ENCODE data around the gene BRIP1. TPM values are rescaled to one million over a fixed set of nuclear protein-coding genes. Genes with fewer than 3 reads are reported as not detected.
A peak's percentile ranks its signal among the peaks of the same experiment; 100 is the strongest.

Gene BRIP1
- polyA plus RNA-seq, 1 of the 3 experiments (the other 2 are of a cell fraction) = 2.0 TPM

GRCh38 chr17:61758430-61758829 is 104.9 kb downstream of the BRIP1 start:
- no peak overlapping the region for H2AFZ ChIP-seq (ENCODE audit: low read depth)
- H3K9me3 ChIP-seq = peaks cover 24% of the 10 kb centered on the region; the same call in 1 of the 2 replicates
- no peaks in the 10 kb centered on the region for H3K27me3 ChIP-seq (ENCODE audit: insufficient read depth)
- no peak overlapping the region for H3K4me2 ChIP-seq
- no peak overlapping the region for H3K4me3 ChIP-seq (ENCODE audit: low read depth in 2 of 2, low read length in 1 of 2)
- no peak overlapping the region for H3K9ac ChIP-seq
- no peak for TF ChIP-seq TCF12 (IDR thresholded peaks at IDR 0.05)
- TF ChIP-seq, protein P1, sequence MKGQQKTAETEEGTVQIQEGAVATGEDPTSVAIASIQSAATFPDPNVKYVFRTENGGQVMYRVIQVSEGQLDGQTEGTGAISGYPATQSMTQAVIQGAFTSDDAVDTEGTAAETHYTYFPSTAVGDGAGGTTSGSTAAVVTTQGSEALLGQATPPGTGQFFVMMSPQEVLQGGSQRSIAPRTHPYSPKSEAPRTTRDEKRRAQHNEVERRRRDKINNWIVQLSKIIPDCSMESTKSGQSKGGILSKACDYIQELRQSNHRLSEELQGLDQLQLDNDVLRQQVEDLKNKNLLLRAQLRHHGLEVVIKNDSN (IDR thresholded peaks at IDR 0.05; ENCODE audit: borderline replicate concordance, low read depth) = no peak
- no peak overlapping the region for H3K27ac ChIP-seq (ENCODE audit: low read depth in 2 of 2, low read length in 1 of 2)
- ChIA-PET POLR2A (no interaction called here), CTCF (interaction anchor here (0.6 kb wide), 1 partner anchor 320 kb away, joined by 3 read pairs; no protein-coding TSS in a partner anchor)
- H3K36me3 ChIP-seq (replicated peaks in 1 of 2; ENCODE audit: control insufficient read depth in 1 of 2, insufficient read depth in 2 of 2, low read length in 1 of 2) = peaks cover 15 to 61% of the 10 kb centered on the region in 2 experiments
- peaks cover 3% of the 10 kb centered on the region for H3F3A ChIP-seq (replicated peaks; ENCODE audit: insufficient read depth)
- no peaks in the 10 kb centered on the region for H4K20me1 ChIP-seq (ENCODE audit: insufficient read depth)
- no peaks in the 10 kb centered on the region; the same call in none of the 2 replicates for H3K79me2 ChIP-seq (ENCODE audit: insufficient read depth)
- no peak for DNase-seq
- H3K4me1 ChIP-seq (ENCODE audit: control insufficient read depth in 1 of 2, insufficient read depth in 2 of 2, low read depth in 1 of 2, low read length in 1 of 2) = peaks cover 0 to 13% of the 10 kb centered on the region in 2 experiments; a peak in 2 of 4 replicates
- no peaks in the 10 kb centered on the region for H3K9me2 ChIP-seq
- WGBS (ENCODE audit: low lambda C conversion rate) = 94% methylated on average over 2 of the region's 2 CpGs

DNA sequence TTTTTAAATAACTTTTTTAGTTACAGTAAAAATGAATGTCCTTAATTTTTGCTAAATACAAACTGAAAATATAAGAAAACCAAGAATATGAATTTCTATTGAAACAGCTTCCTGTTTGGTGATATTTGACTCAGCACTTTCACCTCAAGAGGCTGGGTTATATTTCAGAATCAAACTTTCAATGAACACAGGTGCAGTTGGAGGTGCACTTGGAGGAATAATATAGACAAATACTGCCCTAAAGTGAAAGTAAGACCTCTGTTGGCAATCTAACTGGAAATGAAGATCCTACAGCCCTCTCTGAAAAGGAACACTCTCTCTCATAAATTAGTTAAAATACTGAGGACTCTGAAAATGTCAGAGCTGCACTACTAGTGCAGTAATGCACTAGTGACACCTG is 106.2 kb downstream of the BRIP1 start:
- no peak overlapping the region for H3K9ac ChIP-seq
- H4K20me1 ChIP-seq (ENCODE audit: insufficient read depth) = no peaks in the 10 kb centered on the region
- CTCF ChIA-PET = interaction anchor here (0.8 to 1.7 kb wide), 4 partner anchors 12 to 77 kb away, joined by 3 to 4 read pairs (median 3); no protein-coding TSS in a partner anchor
- H3K27me3 ChIP-seq (ENCODE audit: insufficient read depth) = no peaks in the 10 kb centered on the region
- no peak overlapping the region for H3K4me2 ChIP-seq
- peaks cover 3% of the 10 kb centered on the region for H3F3A ChIP-seq (replicated peaks; ENCODE audit: insufficient read depth)
- H3K27ac ChIP-seq (ENCODE audit: low read depth in 2 of 2, low read length in 1 of 2) = peak overlapping the region in 1 of 2 experiments; percentile 93; a peak in 2 of 4 replicates
- no peak for DNase-seq
- H3K4me3 ChIP-seq (ENCODE audit: low read depth in 2 of 2, low read length in 1 of 2) = no peak overlapping the region
- POLR2A ChIA-PET = no interaction called here
- H2AFZ ChIP-seq (ENCODE audit: low read depth) = no peak overlapping the region
- TF ChIP-seq, protein P2, sequence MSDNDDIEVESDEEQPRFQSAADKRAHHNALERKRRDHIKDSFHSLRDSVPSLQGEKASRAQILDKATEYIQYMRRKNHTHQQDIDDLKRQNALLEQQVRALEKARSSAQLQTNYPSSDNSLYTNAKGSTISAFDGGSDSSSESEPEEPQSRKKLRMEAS (IDR thresholded peaks at IDR 0.05; ENCODE audit: low read depth) = no peak
- no peak for TF ChIP-seq MXI1 (IDR thresholded peaks at IDR 0.05; ENCODE audit: low read depth, low read length)
- no peak for TF ChIP-seq SIN3A (IDR thresholded peaks at IDR 0.05; ENCODE audit: borderline replicate concordance, low read depth, low read length)
- no peak for TF ChIP-seq ZBTB33 (IDR thresholded peaks at IDR 0.05; ENCODE audit: borderline replicate concordance, low read depth)
- no peak for TF ChIP-seq TAF1 (IDR thresholded peaks at IDR 0.05; ENCODE audit: borderline replicate concordance, low read depth, low read length)
- TF ChIP-seq REST (IDR thresholded peaks at IDR 0.05; ENCODE audit: low read depth, low read length) = no peak
- no peak for TF ChIP-seq GABPA (IDR thresholded peaks at IDR 0.05; ENCODE audit: low read depth)
- TF ChIP-seq GATA2 (CRISPR knock-in tag; IDR thresholded peaks at IDR 0.05) = no peak
- TF ChIP-seq EP300 (IDR thresholded peaks at IDR 0.05; ENCODE audit: borderline replicate concordance in 1 of 2, low read depth in 1 of 2, low read length in 1 of 2) = no peak
- peaks cover 10 to 61% of the 10 kb centered on the region in 2 experiments for H3K36me3 ChIP-seq (replicated peaks in 1 of 2; ENCODE audit: control insufficient read depth in 1 of 2, insufficient read depth in 2 of 2, low read length in 1 of 2)
- peaks cover 0 to 13% of the 10 kb centered on the region in 2 experiments; a peak in 2 of 4 replicates for H3K4me1 ChIP-seq (ENCODE audit: control insufficient read depth in 1 of 2, insufficient read depth in 2 of 2, low read depth in 1 of 2, low read length in 1 of 2)
- peaks cover 23% of the 10 kb centered on the region; the same call in 1 of the 2 replicates for H3K9me3 ChIP-seq
- no peaks in the 10 kb centered on the region for H3K9me2 ChIP-seq
- H3K79me2 ChIP-seq (ENCODE audit: insufficient read depth) = no peaks in the 10 kb centered on the region; the same call in 1 of the 2 replicates

All from SK-N-SH (cell line).